K562 treated with DMSO at 1 percent for 24 hours (cell line): ENCODE results near the gene IL13RA2. TPM values are rescaled to one million over a fixed set of nuclear protein-coding genes. Genes with fewer than 3 reads are reported as not detected.

ENCODE experiments used
- total RNA-seq: library from RNA; unstranded; fragments of 300-600 nt; gene quantifications from 2 replicates; pipeline ENCODE4 v1.2.3, GENCODE V29; 2022; ENCODE audit warnings: low read depth; ENCODE audit not compliant: insufficient read depth

IL13RA2 gene
- not detected in 2 replicates for total RNA-seq

GRCh38 chrX:115017455-115017854 is at the start of gene IL13RA2:
IL13RA2 (minus strand) TSS chrX:115017616; CDS start chrX:115017269, 347 bp downstream.

Other genes with a start within 250 kb of the IL13RA2 start
- gene RBMXL3, start 171.8 kb upstream of the IL13RA2 start, total RNA-seq, result 2.2 and 2.3 TPM in 2 replicates
- gene LRCH2, start 216.5 kb upstream of the IL13RA2 start, total RNA-seq, result 2.1 and 2.6 TPM in 2 replicates